Activated T-helper 17 cell treated with anti-CD3 and anti-CD28 coated beads, Interleukin-2, amount 50 U/mL, for 72 hours (primary cell): Measurements from ENCODE around the gene PKLR. TPM values are rescaled to one million over a fixed set of nuclear protein-coding genes. Genes with fewer than 3 reads are reported as not detected.

ENCODE experiments used
- ATAC-seq: fragments of 150-1000 bp; cut with Tn5 transposase; replicated peaks from 2 replicates; pipeline ENCODE4 v1.10.0; 2021; ENCODE audit warnings: mild to moderate bottlenecking, moderate library complexity
- H3K27ac Mint-ChIP-seq: one replicate; pipeline ENCODE4 v1.8.0; 2022; ENCODE audit warnings: mixed read lengths
- H3K27me3 Mint-ChIP-seq: one replicate; pipeline ENCODE4 v1.8.0; 2022; ENCODE audit warnings: mixed read lengths
- H3K36me3 Mint-ChIP-seq: one replicate; pipeline ENCODE4 v1.8.0; 2022; ENCODE audit warnings: low read depth, mild to moderate bottlenecking, mixed read lengths
- H3K4me1 Mint-ChIP-seq: one replicate; pipeline ENCODE4 v1.8.0; 2022; ENCODE audit warnings: mixed read lengths
- H3K4me3 Mint-ChIP-seq: one replicate; pipeline ENCODE4 v1.8.0; 2022; ENCODE audit warnings: mild to moderate bottlenecking, mixed read lengths
- H3K9me3 Mint-ChIP-seq: one replicate; pipeline ENCODE4 v1.8.0; 2022; ENCODE audit warnings: mixed read lengths
- total RNA-seq, 2 donors: library from RNA; stranded (reverse); gene quantifications; one replicate each; pipeline ENCODE4 v1.2.3, GENCODE V29; 2022

PKLR gene
- total RNA-seq, 2 donors from 2014 or later: not detected

- Mint-ChIP-seq H3K27ac (no peak overlapping the region), H3K4me3 (no peak overlapping the region), H3K36me3 (no peaks in the 10 kb centered on the region), H3K27me3 (no peaks in the 10 kb centered on the region), H3K4me1 (peaks cover 11% of the 10 kb centered on the region), H3K9me3 (no peaks in the 10 kb centered on the region)
- ATAC-seq: no peak
Measured at GRCh38 chr1:155282488-155283091, 18.6 kb downstream of the PKLR start.

- Mint-ChIP-seq H3K27me3 (no peaks in the 10 kb centered on the region), H3K9me3 (no peaks in the 10 kb centered on the region), H3K27ac (no peak overlapping the region), H3K4me1 (peaks cover 21% of the 10 kb centered on the region), H3K36me3 (no peaks in the 10 kb centered on the region), H3K4me3 (peak overlapping the region; percentile 75)
- ATAC-seq: no peak
Measured at GRCh38 chr1:155279268-155279667, 22.0 kb downstream of the PKLR start.

- Mint-ChIP-seq H3K4me3 (peak overlapping the region; percentile 75), H3K27me3 (no peaks in the 10 kb centered on the region), H3K4me1 (peaks cover 21% of the 10 kb centered on the region), H3K27ac (no peak overlapping the region), H3K36me3 (no peaks in the 10 kb centered on the region), H3K9me3 (no peaks in the 10 kb centered on the region)
- ATAC-seq: no peak
Measured at GRCh38 chr1:155278689-155279160, 22.5 kb downstream of the PKLR start.

GRCh38 chr1:155277902-155278688, 23.1 kb downstream of the PKLR start:
- no peak overlapping the region for H3K27ac Mint-ChIP-seq
- H3K9me3 Mint-ChIP-seq: no peaks in the 10 kb centered on the region
- ATAC-seq: peak; percentile 12
- H3K36me3 Mint-ChIP-seq: peaks cover 6% of the 10 kb centered on the region
- H3K4me3 Mint-ChIP-seq: peak overlapping the region; percentile 75
- H3K27me3 Mint-ChIP-seq: no peaks in the 10 kb centered on the region
- H3K4me1 Mint-ChIP-seq: peaks cover 21% of the 10 kb centered on the region

GRCh38 chr1:155277070-155277901, 24.0 kb downstream of the PKLR start, which contains the start of gene HCN3:
Gene HCN3 (plus strand): TSS chr1:155277463. CDS start chr1:155277591, 128 bp downstream.
- peak; percentile 76 for ATAC-seq

GRCh38 chr1:155273343-155274245, 27.6 kb downstream of the PKLR start, which contains the start of gene CLK2:
Gene CLK2 (minus strand): TSS chr1:155273504. CDS start chr1:155270977, 2,527 bp downstream.
- no peaks in the 10 kb centered on the region for H3K9me3 Mint-ChIP-seq
- peak within 1 kb of the TSS; percentile 91 for H3K4me3 Mint-ChIP-seq
- H3K27me3 Mint-ChIP-seq: no peaks in the 10 kb centered on the region
- peaks cover 51% of the 10 kb centered on the region for H3K36me3 Mint-ChIP-seq
- H3K4me1 Mint-ChIP-seq: peaks cover 22% of the 10 kb centered on the region
- ATAC-seq: peak; percentile 91
- peak within 1 kb of the TSS; percentile 88 for H3K27ac Mint-ChIP-seq

More at GRCh38 chr1:155277070-155277901, 24.0 kb downstream of the PKLR start, which contains the start of gene HCN3:
- peak within 1 kb of the TSS; percentile 75 for H3K4me3 Mint-ChIP-seq
- H3K27me3 Mint-ChIP-seq: no peaks in the 10 kb centered on the region
- H3K27ac Mint-ChIP-seq: no peak within 1 kb of the TSS
- H3K9me3 Mint-ChIP-seq: no peaks in the 10 kb centered on the region
- peaks cover 14% of the 10 kb centered on the region for H3K36me3 Mint-ChIP-seq
- H3K4me1 Mint-ChIP-seq: peaks cover 25% of the 10 kb centered on the region

GRCh38 chr1:155272466-155273342, 28.5 kb downstream of the PKLR start:
- H3K27me3 Mint-ChIP-seq: no peaks in the 10 kb centered on the region
- no peaks in the 10 kb centered on the region for H3K9me3 Mint-ChIP-seq
- H3K27ac Mint-ChIP-seq: peak overlapping the region; percentile 88
- H3K36me3 Mint-ChIP-seq: peaks cover 60% of the 10 kb centered on the region
- ATAC-seq: peak; percentile 54
- peaks cover 20% of the 10 kb centered on the region for H3K4me1 Mint-ChIP-seq
- H3K4me3 Mint-ChIP-seq: peak overlapping the region; percentile 91

GRCh38 chr1:155269381-155269780, 31.9 kb downstream of the PKLR start:
- H3K9me3 Mint-ChIP-seq: no peaks in the 10 kb centered on the region
- no peak overlapping the region for H3K4me3 Mint-ChIP-seq
- H3K36me3 Mint-ChIP-seq: peaks cover 93% of the 10 kb centered on the region
- no peak for ATAC-seq
- no peak overlapping the region for H3K27ac Mint-ChIP-seq
- no peaks in the 10 kb centered on the region for H3K27me3 Mint-ChIP-seq
- H3K4me1 Mint-ChIP-seq: peaks cover 14% of the 10 kb centered on the region

- ATAC-seq: no peak
- Mint-ChIP-seq H3K9me3 (no peaks in the 10 kb centered on the region), H3K4me1 (peaks cover 14% of the 10 kb centered on the region), H3K36me3 (peaks cover 100% of the 10 kb centered on the region), H3K27ac (no peak overlapping the region), H3K4me3 (no peak overlapping the region), H3K27me3 (no peaks in the 10 kb centered on the region)
Measured at GRCh38 chr1:155268630-155269029, 32.6 kb downstream of the PKLR start.

GRCh38 chr1:155267373-155267772, 33.9 kb downstream of the PKLR start:
- H3K4me3 Mint-ChIP-seq: no peak overlapping the region
- peaks cover 100% of the 10 kb centered on the region for H3K36me3 Mint-ChIP-seq
- no peak for ATAC-seq
- no peaks in the 10 kb centered on the region for H3K27me3 Mint-ChIP-seq
- peak overlapping the region; percentile 12 for H3K27ac Mint-ChIP-seq
- H3K4me1 Mint-ChIP-seq: peaks cover 11% of the 10 kb centered on the region
- no peaks in the 10 kb centered on the region for H3K9me3 Mint-ChIP-seq

GRCh38 chr1:155266553-155266952, 34.7 kb downstream of the PKLR start:
- H3K27me3 Mint-ChIP-seq: no peaks in the 10 kb centered on the region
- H3K4me1 Mint-ChIP-seq: peaks cover 7% of the 10 kb centered on the region
- H3K9me3 Mint-ChIP-seq: no peaks in the 10 kb centered on the region
- H3K27ac Mint-ChIP-seq: peak overlapping the region; percentile 13
- peaks cover 100% of the 10 kb centered on the region for H3K36me3 Mint-ChIP-seq
- no peak for ATAC-seq
- no peak overlapping the region for H3K4me3 Mint-ChIP-seq

- Mint-ChIP-seq H3K9me3 (no peaks in the 10 kb centered on the region), H3K27ac (peak overlapping the region; percentile 95), H3K4me3 (peak overlapping the region; percentile 96), H3K27me3 (no peaks in the 10 kb centered on the region), H3K4me1 (peaks cover 18% of the 10 kb centered on the region), H3K36me3 (peaks cover 99% of the 10 kb centered on the region)
- ATAC-seq: no peak
Measured at GRCh38 chr1:155263067-155263466, 38.2 kb downstream of the PKLR start.
